RPMI8226 (cell line): ENCODE data around the gene DDHD1.

Experiments used
- DNase-seq: peaks from one replicate; pipeline ENCODE4 v3.0.0-alpha.2; 2015

The DDHD1 gene

DNA sequence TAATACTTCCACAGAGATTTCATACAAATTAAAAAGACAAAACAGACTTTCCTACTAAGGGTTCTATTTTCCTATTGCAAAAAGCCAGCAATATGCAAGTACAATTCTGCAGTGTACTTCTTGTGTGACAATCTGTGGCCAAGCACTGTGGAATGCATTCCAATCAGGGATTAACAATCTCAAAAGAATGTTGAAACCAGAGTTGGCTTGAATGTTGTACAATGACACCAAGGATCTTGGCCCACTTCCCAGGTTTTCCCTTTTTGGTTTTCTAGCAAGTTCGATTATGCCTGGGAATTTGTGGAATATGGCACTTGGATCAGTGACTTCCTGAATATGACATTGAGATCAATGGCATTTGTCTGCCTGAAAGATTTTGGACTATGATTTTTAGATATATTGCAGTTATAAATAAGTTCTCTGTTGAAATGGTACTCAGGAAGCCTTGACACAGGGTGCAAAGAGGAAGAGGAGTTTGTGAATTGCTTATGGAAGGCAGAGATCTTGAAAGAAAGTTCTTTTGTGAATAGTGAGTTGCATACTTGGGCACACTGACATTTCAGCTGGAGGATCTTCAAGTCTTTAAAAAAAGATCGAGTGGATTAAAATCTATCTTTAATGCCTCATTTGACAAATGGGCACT, 120.8 kb downstream of the DDHD1 start:
- DNase-seq = no peak

DNA sequence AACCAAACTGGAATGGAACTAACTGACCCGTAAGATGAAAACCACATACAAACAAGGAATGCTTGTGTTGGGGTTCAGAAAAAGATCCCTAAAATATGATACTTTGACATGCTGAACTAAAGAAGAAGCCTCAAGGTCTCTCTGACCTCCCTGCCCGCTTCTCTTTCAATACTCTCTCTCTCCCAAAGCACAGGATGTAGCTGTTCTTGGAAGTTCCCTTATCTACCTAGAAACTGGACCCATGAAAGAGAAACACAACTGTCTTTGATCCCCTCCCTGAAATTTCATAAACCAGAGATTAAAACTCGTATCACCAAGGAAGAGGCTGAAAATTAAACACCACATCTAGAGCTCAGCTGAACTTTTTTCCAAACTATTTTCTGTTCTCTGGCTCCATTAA, 125.6 kb downstream of the DDHD1 start:
- no peak for DNase-seq

DNA sequence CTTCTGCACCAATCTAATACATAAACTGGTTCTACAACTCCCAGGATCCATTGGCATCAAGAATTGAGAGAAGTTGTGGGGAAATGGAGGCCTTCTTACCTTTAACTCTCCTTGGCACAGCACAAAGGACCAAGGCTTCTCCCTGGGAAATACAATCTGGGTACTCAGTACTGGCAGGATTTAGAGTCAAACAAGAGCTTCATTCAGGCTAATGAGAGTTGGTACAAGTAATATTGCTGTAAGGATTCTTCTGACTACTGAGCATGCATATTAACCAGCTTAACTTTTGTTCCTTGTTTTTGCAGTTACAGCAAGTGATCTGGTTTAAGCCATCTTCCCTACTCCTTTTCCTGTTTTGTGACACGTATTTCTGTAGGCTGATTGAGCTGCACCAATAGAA, 126.1 kb downstream of the DDHD1 start:
- DNase-seq = no peak

DNA sequence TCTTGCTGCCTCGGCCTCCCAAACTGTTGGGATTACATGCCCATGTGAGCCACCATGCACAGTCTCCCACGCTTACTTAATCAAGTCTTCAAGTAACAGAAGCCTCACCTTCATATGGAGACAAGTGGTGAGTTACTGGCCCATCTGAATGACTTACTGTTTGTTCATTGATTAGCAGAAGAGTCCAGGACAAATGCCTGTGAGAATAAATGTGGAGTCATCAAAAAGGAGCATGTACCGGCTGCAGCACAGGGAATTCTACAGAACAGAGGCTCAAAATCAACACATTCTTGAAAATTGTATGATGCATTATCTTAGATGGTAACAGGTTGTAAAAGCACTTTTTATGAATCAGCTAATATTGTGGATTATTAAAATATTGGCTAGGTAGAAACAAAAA, 129.8 kb downstream of the DDHD1 start:
- no peak for DNase-seq

DNA sequence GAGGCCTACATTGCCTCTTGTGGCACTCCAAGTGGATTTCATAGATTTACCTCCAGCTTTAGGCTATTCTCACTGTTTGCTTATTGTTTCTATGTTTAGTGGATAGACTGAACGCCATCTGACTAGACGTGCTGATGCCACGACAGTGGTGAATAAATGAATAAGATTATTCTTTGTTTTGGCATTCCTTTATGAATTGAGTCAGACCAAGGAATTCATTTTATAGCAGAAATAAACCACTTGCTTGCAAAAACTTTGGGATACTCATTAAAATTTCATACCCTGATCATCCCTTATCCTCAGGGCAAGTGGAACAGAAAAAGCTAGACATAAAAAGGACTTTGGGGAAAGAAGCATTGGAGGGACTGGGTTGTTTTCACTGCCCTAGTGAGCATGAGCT, 130.5 kb downstream of the DDHD1 start:
- DNase-seq = no peak

DNA sequence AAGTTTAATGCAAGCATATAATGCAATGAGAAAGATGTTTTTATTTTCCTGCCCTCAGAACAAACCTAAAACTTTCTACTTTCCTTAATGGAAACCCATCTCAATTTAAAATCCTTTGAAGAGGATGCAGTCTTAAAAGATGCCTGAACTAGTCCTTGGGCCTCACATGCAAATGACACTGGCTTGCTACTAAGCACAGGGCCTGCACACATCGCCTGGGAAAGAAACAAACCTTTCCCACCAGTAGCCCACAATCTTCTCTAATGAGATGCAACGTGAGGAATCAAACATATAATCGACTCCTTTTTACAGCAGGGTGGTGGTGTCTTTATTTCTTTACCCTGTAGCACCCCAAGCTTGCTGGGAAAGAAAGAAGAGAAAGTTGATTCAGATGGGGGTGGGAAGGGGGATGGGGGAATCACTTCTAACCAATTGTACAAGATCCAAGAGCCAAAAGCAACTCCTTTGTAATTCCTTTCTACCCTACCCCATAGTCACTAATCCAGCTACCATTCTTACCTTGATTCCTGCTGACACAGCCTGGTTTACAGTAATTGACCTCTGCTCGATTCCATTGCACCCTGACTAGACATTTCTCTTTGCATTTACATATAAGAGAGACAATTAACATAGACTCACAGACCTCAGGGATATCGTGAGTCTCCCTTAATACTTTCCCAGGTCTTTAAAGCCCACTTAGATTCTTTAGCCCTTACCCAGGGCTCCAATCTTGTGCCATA, 132.8 kb downstream of the DDHD1 start:
- DNase-seq = no peak

DNA sequence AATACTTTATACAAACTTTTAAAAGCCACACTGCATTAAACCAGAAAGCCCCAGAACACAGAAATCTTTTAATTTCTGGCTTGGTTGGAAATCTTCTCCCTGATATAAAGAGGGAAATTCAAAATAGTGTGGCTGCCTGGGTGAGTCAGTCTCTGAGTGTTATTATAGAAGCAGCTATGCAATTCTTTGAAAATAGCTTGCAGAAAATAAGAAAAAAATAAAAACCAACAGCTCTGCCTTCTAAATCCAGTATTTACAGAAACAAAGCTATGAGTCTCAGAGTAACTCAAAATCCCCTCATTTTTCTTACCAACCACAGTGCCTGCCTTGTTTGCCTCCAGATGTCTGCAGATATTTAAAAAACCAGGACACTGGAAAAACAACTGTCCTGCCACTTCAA, 133.7 kb downstream of the DDHD1 start:
- DNase-seq = no peak

DNA sequence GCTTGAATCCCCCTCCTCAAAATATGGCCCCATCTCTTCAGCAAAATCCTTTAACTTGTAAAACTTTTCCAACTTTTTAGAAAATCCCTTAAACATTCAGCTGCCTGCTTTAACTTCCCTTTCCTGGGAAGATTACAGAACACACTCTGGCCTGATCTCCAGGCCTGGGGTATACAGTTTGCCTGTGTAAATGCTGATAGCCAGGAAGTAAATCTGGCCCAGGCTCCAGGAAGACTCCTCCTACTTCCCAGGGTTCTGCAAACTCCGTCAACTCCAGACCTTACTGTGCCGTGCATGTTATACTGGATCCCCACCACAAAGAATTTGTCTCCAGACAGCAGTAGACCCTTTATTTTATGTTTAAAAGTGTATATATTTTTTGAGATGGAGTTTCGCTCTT, 135.3 kb downstream of the DDHD1 start:
- DNase-seq = no peak

DNA sequence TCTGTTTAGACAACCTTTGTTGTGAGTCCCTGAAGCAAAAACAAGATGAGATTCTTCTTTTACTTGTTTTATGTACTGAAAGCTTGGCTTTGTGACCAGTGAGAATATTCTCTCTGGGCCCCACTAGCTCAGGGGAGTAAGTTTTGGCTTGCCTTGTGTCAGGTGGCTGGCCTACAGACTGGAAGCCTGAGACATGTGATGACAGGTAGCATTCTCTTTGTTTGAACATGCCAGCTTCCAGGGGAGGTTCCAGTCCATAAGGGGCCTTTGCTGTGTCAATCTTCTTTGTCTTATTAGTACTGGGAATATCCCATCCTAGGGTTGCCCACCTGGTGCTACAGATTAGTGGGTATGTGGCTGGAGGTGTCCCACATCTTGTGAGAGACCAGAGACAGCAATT, 136.2 kb downstream of the DDHD1 start:
- no peak for DNase-seq

DNA sequence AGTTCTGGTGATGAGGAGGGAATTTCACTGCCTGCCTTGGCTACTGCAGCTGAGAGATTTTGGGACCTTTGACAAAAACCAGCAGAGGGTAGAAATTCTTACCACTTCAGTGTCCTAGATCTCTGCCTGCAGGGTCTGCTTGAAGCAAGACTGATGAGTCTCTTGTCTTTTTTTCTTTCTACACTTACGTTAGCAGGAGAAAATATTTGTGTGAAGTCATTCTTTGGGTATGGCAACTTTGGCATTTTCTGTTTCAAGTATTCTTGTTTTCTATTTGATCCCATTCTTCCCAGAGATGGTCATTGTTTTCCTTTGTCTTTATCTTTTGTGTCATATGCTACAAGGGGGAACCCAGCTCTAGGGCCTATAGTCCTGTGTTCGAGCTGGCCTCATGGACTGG, 136.6 kb downstream of the DDHD1 start:
- no peak for DNase-seq

DNA sequence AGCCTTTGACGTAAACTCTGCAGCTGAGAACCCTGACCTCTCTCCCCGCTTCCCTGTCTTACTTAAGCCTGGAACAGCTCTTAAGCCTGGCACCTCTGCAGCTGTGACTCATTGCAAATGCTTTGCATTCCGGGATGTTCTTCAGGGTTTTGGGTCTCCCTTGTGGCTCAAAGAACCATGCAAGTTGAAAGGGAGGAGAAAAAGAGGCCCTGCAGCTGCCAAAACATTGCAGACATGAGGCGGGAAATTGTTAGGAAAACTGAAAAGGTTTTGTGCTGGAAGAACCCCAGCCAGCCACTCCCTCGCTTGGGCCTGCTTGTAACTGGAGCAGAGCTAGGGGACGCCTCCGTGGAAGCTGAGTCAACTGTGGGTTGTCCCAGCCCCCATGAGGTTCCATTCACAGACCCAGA, 142.1 kb downstream of the DDHD1 start:
- no peak for DNase-seq

DNA sequence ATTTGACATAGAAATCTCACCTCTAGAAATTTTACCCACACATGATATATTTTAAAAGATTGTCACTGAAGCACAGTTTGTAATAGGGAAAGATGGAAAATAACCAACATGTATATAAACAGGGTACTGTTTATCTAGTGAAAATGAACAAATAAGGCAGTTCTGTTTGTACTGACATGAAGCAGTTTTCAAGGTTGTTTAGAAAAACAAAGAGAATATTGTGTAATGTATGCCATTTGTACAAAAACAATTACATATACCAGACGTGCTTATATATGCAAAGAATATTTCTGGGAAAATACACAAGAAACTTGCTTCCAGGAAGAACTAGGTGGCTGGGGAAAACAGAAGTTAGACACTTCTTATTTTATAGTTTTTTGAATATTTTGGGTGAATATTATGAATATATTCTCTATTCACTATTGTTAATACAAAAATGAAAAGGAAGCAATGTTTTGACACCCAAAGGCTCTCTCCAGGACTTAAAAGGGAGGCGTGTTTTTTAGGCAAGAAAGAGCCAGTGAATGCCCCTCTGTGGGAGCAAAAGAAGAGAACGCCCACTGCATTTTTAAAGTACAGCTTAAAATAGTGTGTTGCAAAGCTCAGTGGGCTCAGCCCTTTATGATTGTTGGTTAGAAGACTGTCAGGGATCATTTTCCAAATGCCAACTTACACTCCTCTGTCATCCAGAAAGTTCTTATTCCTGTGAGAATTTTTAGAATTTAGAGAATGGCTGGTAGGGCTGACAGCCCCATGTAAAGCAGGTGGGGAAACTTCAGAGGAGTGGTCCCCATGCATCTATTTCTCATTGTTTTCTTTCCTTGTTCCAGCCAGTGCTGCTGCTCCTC, 142.7 kb downstream of the DDHD1 start:
- no peak for DNase-seq

DNA sequence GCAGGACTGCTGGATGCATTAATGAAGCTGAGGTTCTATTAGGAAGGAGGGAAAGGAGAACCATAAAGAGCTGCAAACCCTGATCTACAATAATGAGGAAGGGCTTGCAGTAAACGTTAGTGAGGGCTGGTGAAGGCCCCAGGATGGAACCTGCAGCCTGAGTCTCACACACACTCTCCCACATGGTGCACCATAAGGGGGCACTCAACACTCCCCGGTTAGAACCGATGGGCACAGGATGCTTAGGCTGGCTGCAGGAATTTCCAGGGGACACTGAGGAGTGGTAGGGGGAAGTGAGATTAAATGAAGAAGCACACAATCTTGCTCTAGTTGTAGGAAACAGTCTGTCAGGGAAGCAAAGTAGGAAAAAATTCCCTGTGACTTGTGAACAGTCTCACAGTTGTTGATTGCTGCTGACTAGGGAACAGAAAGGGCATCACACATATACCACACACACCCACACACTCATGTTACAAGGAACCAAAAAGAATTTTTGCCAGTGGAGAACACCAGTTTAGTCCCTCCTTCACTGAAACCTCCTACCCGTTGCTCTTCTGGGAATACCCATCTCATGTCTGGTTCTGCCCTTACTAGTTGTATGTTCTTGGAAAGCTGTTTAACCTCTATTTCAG, 146.1 kb downstream of the DDHD1 start:
- DNase-seq = no peak

DNA sequence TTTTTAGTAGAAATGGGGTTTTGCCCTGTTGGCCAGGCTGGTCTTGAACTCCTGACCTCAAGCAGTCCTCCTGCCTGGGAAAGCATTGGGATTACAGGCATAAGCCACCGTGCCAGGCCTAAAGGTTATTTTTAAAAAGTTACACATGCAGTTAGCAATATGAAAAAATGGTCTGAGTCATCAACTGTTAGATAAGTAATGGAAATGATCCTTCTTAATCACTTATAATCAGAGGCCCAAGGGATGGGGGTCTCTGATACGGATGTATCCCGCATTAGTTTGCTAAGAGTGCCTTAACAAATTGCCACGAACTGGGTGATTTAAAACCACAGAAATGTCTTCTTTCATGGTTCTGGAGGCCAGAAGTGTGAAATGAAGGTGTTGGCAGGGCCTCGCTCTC, 148.1 kb downstream of the DDHD1 start:
- DNase-seq = no peak

DNA sequence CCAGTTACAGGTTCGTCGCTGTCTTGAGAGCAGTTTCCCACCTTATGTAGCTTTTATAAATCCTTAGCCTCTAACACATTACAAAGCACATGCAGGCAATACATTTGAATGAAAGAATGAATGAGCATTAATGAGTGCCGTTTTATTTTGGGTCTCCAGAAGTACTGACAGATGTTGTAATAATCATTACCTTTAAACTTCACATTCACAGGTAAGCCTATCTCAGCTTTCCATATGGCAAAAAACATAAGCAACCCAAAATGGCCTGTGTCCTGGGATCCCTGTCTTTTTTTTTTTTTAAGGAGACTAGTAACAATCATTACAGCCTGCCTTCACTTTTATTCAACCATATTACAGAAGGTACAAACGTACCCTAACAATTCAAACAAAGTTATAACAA, 149.3 kb downstream of the DDHD1 start:
- no peak for DNase-seq

DNA sequence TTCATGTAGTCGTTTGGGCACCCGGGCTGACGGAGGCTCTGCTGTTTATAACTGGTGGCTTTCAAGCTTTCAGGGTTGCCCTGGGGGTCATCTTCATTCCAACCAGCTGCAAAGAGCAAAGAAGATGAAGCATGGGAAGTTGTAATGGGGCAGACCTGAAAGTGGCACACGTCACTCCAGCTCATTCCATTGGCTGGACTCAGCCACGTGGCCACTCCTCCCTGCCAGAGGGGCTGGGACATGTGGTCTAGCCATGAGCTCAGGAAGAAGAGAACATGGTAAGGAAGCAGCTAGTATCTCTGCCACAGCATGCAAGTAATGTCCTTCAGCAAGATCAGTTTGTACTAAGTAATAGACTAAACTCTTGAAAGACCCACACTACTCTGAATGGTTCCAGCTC, 150.5 kb downstream of the DDHD1 start:
- peak; percentile 2 for DNase-seq

DNA sequence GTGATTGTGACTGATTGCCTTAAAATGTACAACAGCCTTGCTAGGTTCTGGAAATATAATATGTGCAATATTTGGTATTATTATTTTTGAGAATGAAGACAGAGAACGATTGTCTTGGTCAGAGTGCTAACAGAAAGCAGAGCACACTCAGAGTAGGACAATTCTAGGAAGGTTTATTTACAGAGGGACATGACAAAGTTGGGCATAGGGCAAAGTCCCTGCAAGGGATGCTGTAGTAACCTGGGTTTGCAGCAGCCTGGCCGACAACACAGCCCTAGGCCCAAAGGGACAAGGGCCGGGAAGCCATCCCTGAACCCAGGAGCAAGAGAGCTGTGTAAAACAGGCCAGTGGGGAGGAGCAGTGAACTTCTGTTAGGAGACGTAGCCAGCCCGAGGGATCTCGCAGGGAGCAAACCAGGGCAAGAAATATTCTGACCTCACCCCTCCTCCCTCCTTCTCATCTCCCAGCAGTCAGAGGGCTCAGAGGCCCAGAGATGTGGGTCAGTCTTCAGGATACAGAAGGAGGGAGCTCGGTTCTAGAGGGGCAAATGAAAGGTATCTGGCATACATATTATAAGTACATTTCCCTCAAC, 151.2 kb downstream of the DDHD1 start:
- no peak for DNase-seq

DNA sequence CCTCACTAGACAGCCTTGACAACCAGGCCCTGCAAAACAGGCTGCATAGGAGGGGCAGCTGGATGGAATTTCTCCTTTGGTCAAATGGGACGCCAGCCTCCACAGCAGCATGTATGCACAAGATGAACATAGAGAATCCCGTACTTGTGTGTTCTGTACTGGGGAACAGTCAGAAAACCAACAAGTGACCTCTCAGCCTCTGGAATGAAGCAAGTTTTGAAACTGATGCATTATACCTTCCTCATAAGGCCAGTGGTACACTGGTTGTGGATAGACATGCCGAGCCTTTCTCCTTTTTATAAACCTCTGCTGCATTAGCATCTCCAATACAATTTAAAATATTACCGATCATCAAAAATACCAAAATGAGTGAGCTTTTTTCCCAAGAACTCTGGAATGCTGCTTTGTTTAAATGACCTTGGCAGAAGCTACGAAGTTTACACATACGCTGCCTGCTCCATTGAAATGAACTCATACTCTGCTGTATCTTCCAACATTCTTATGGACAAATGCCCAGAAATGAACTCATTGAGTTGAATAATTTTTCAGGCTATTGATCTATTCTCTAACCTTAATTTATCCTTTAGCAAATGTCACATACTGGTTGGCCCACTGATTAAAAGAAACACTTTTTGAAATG, 154.6 kb downstream of the DDHD1 start:
- DNase-seq = no peak

DNA sequence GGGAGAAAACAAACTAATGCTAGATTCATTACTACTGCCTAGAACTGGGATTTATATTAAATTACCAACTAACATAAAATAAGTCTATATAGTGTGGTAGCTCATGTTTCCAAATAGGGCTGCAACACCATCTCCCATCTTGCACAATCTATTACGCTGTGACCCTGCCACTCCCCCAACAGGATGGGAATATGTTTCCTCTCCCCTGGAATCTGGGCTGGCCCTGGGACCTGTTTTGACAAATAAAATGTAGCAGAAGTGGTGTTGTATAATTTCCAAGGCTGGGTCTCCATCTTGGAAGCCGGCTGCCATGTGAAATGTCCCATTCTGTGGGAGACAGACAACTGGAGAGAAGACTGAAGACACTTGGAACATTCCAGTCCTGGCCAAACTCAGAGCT, 156.6 kb downstream of the DDHD1 start:
- no peak for DNase-seq

DNA sequence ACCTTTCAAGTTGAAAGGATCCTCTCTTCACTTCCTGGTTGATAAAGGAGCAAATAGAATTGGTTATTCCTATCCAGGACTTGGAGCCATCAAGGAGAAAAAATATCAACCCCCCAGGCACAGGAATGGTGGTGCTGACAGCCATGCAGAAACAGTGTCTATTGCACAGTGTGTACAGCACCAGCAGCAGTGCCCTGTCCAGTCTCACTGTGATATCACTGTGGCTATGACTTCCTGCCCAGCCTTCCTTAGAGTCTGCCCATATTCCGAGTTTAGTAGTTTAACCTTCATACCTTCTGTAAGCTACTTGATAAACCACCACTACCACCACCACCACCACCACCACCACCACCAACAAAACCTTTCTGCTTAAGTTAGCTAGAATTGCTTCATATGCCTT, 157.1 kb downstream of the DDHD1 start:
- DNase-seq = no peak

DNA sequence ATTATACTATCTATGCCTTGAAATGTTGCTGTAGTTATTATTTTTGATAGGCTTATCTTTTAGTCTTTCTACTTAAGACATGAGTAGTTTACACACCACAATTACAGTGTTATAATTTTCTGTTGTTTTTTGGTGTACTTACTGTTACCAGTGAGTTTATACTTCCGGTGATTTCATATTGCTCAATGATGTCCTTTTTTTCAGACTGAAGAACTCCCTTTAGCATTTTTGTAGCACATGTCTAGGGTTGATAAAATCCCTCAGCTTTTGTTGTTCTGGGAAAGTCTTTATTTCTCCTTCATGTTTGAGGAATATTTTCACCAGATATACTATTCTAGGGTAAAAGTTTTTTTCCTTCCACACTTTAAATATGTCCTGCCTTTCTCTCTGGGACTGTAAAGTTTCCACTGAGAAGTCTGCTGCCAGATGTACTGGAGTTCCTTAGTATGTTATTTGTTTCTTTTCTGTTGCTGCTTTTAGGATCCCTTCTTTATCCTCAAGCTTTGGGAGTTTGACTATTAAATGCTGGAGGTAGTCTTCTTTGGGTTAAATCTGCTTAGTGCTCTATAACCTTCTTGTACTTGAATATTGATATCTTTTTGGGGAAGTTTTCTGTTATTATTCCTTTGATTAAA, 160.8 kb downstream of the DDHD1 start:
- DNase-seq = no peak

DNA sequence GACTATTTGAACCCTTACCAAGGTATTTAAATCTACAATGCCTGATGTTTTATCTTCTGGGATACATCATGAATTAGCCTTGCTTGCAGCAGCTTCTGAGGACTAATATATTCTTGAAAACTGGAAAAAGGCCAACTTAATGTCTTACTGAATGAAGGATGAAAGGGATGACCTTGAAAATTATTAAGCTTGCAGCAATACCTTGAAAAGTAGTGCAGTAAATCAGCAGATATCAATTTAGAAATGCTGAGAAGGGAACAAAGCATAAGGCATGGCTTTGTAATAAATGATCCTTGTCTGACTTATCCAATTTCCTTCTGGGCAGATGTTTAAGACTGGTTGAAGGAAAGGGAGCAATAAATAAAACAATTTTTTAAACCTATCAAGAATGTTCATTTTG, 165.0 kb downstream of the DDHD1 start:
- no peak for DNase-seq
